Fibroblast of lung (primary cell): ENCODE results near the gene MIOX.

Experiments
- EZH2 ChIP-seq: IDR thresholded peaks from 2 replicates; pipeline ENCODE4 v1.5.1; 2012; ENCODE audit warnings: low read length, control low read depth, mild to moderate bottlenecking; ENCODE audit errors: missing control alignments
- TF ChIP-seq, protein P1 (sequence below), 2 donors: IDR thresholded peaks in 1 of 2; conservative IDR thresholded peaks in 1 of 2; 1 replicate in 1 of 2; 2 replicates in 1 of 2; pipeline ENCODE4 v1.5.1; 2011 to 2012; ENCODE audit warnings: low read length in 2 of 2, control low read depth in 1 of 2, inconsistent platforms in 1 of 2, low read depth in 1 of 2, mild to moderate bottlenecking in 1 of 2

DNA sequence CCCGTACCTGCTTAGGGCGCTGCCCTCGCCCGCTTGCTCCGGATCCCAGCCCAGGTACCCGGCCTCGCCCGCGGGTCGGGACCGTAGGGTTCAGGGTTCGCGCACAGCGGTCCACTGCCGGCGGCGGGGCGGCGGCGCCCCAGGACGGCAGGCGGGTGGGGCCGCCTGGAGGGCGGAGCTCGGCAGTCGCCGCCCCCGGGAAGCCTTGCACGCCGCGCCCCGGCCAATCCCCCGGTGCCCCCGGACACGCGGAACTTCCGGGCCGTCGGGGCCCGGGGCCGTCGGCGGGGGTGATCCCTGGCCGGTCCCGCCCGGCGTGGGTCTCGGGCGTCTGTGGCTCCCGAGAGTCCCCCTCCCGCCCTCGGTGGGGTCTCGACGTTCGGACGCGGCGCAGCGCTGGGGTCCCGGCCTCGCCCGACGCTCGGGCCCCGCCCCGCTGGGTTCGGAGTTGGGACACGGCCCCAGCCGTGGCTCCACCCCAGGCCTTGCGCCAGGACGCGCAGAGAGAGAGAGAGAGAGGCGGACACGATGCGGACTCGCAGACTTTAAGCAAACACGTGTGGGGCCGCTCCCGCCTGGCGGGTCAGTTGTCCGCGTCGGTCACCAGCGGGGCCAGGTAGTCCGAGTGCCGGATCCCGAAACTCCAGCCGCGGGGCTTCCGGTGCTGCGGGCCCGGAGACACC is 43.4 kb downstream of the MIOX start, which contains the start of gene TYMP:
- TF ChIP-seq, protein P1, sequence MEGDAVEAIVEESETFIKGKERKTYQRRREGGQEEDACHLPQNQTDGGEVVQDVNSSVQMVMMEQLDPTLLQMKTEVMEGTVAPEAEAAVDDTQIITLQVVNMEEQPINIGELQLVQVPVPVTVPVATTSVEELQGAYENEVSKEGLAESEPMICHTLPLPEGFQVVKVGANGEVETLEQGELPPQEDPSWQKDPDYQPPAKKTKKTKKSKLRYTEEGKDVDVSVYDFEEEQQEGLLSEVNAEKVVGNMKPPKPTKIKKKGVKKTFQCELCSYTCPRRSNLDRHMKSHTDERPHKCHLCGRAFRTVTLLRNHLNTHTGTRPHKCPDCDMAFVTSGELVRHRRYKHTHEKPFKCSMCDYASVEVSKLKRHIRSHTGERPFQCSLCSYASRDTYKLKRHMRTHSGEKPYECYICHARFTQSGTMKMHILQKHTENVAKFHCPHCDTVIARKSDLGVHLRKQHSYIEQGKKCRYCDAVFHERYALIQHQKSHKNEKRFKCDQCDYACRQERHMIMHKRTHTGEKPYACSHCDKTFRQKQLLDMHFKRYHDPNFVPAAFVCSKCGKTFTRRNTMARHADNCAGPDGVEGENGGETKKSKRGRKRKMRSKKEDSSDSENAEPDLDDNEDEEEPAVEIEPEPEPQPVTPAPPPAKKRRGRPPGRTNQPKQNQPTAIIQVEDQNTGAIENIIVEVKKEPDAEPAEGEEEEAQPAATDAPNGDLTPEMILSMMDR (conservative IDR thresholded peaks at IDR 0.05 in 1 of 2, IDR thresholded peaks at IDR 0.05 in 1 of 2; ENCODE audit: low read depth in 1 of 2, low read length in 2 of 2): no peak
- no peak for TF ChIP-seq EZH2
